Fibroblast of skin of back (primary cell): ENCODE results near the gene SYNM. TPM values are rescaled to one million over a fixed set of nuclear protein-coding genes. Genes with fewer than 3 reads are reported as not detected.
"Not testable (repeated sequence)": the region's sequence is repeated elsewhere in the genome, so short reads cannot be mapped to it uniquely, and the experiment has no call there.

Experiments used
- DNase-seq: peaks from one replicate; pipeline ENCODE4 v3.0.0-alpha.2; 2013
- polyA plus RNA-seq, 2 experiments: library from polyadenylated mRNA; unstranded; fragments of 120-200 nt; gene quantifications; one replicate each; pipeline ENCODE4 v1.2.1, GENCODE V29; 2013; ENCODE audit not compliant: insufficient read length in 2 of 2

Gene SYNM
- polyA plus RNA-seq (2013, experiment 1 of 2; ENCODE audit: insufficient read length): 15.2 TPM
- polyA plus RNA-seq (2013, experiment 2 of 2; ENCODE audit: insufficient read length): 35.2 TPM

GRCh38 chr15:99104788-99105513 lies at the start of gene SYNM:
Gene SYNM, plus strand, starts transcription at chr15:99105080. Its CDS starts 120 bp downstream, at chr15:99105200.
- DNase-seq: peak; percentile 80

- DNase-seq: no peak
Measured at GRCh38 chr15:99055555-99056134, 49.2 kb upstream of the SYNM start.

- no peak for DNase-seq
Measured at GRCh38 chr15:99057020-99057419, 47.9 kb upstream of the SYNM start.

GRCh38 chr15:99057697-99058420 lies 47.0 kb upstream of the SYNM start:
- no peak for DNase-seq

GRCh38 chr15:99058421-99058870 lies 46.4 kb upstream of the SYNM start:
- no peak for DNase-seq

- peak; percentile 96 for DNase-seq
Measured at GRCh38 chr15:99059010-99059981, 45.6 kb upstream of the SYNM start.

- DNase-seq: not testable (repeated sequence)
Measured at GRCh38 chr15:99060186-99060585, 44.7 kb upstream of the SYNM start.

- no peak for DNase-seq
Measured at GRCh38 chr15:99062226-99062625, 42.7 kb upstream of the SYNM start.

- no peak for DNase-seq
Measured at GRCh38 chr15:99068186-99068585, 36.7 kb upstream of the SYNM start.

- no peak for DNase-seq
Measured at GRCh38 chr15:99070208-99070607, 34.7 kb upstream of the SYNM start.

- no peak for DNase-seq
Measured at GRCh38 chr15:99071091-99071680, 33.7 kb upstream of the SYNM start.

GRCh38 chr15:99073008-99073717 lies 31.7 kb upstream of the SYNM start:
- DNase-seq: peak; percentile 26

GRCh38 chr15:99074446-99074845 lies 30.4 kb upstream of the SYNM start:
- no peak for DNase-seq

- not testable (repeated sequence) for DNase-seq
Measured at GRCh38 chr15:99075059-99075652, 29.7 kb upstream of the SYNM start.

- no peak for DNase-seq
Measured at GRCh38 chr15:99076109-99076508, 28.8 kb upstream of the SYNM start.

- DNase-seq: peak; percentile 87
Measured at GRCh38 chr15:99076555-99077308, 28.1 kb upstream of the SYNM start.

GRCh38 chr15:99082798-99083197 lies 22.1 kb upstream of the SYNM start:
- no peak for DNase-seq

GRCh38 chr15:99084965-99085364 lies 19.9 kb upstream of the SYNM start:
- DNase-seq: no peak

GRCh38 chr15:99085413-99086326 lies 19.2 kb upstream of the SYNM start:
- peak; percentile 78 for DNase-seq
